HG02763 (cell line): ENCODE data around the gene WRNIP1.
"Not testable (repeated sequence)": the region's sequence is repeated elsewhere in the genome, so short reads cannot be mapped to it uniquely, and the experiment has no call there.

Source experiments
- ATAC-seq: cut with Tn5 transposase; IDR thresholded peaks from one replicate; pipeline ENCODE4 v1.9.1; 2021; ENCODE audit warnings: mild to moderate bottlenecking, moderate library complexity; ENCODE audit not compliant: unreplicated experiment

The WRNIP1 gene

GRCh38 chr6:2782825-2783187 is 17.6 kb downstream of the WRNIP1 start:
- no peak for ATAC-seq

- no peak for ATAC-seq
Measured at GRCh38 chr6:2783188-2783963, 18.2 kb downstream of the WRNIP1 start.

DNA sequence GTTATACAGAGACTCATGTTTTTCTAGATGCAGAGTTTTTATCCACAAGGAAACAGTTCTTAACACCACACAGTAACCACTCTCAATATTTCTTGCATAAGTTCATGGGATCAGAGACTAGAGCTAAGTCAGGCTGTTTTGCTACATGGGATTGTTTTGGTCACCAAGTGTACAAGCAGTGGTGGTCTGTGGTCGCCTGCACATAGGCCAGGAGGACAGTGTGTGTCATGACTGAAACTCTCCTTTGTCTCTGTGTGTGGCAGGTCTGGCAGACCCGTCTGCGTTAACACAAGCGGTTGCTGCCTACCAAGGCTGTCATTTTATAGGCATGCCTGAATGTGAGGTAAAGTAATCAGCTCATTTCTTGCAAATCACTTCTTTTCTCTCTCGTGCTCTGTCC is 18.9 kb downstream of the WRNIP1 start:
- ATAC-seq = no peak

DNA sequence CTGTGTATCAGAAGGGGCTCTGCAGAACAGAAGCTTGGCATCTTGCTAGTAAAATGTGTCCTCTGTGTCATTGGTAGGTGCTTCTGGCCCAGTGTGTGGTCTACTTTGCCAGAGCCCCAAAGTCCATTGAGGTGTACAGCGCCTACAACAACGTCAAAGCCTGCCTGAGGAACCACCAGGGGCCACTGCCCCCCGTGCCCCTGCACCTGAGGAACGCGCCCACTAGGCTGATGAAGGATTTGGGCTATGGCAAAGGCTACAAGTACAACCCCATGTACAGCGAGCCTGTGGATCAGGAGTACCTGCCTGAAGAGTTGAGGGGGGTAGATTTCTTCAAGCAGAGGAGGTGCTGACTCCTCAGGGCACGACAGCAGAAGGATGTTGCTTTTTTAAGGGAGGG is 19.7 kb downstream of the WRNIP1 start:
- no peak for ATAC-seq

- no peak for ATAC-seq
Measured at GRCh38 chr6:2786269-2786668, 21.1 kb downstream of the WRNIP1 start.

- no peak for ATAC-seq
Measured at GRCh38 chr6:2790588-2791449, 25.6 kb downstream of the WRNIP1 start.

GRCh38 chr6:2791450-2791974 is 26.3 kb downstream of the WRNIP1 start:
- ATAC-seq = no peak

DNA sequence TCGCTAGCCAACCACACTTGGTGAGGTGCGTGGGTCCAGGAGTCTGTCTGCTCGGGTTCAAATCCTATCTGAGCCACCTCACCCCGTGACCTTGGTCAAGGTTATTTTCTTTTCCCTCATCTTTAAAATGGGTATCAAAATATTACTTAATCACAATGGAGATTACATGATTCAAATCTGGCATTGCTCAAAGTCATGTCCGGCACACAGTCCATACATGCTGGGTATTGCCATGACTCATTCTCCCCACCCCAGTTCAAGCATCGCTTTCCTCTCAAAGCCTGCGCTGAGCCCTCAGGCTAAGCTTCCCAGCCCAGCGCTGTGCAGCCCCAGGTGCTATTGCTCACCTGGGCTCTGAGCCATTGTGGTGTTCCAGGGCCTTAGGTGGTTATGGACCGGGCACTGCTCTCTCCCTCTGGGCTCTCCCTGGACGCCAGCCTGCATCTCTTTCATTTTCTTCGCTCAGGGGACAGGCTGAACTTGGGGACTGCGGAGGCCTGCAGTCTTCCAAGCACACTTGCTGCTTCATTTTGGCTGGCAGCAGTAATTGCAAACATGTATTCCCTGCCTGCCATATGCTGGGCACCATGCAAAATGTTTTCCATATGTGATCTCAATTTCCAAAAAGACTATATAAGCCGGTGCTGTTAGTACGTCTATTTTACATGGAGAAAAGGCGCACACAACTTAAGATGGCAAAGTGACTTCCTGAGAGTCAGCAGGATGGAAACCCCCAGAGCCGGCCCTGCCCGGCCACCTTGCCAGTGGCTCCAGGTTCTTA is 27.3 kb downstream of the WRNIP1 start:
- no peak for ATAC-seq

GRCh38 chr6:2793534-2794151 is 28.4 kb downstream of the WRNIP1 start:
- no peak for ATAC-seq

- no peak for ATAC-seq
Measured at GRCh38 chr6:2794171-2794730, 29.1 kb downstream of the WRNIP1 start.

GRCh38 chr6:2795162-2795561 is 30.0 kb downstream of the WRNIP1 start:
- ATAC-seq = no peak

DNA sequence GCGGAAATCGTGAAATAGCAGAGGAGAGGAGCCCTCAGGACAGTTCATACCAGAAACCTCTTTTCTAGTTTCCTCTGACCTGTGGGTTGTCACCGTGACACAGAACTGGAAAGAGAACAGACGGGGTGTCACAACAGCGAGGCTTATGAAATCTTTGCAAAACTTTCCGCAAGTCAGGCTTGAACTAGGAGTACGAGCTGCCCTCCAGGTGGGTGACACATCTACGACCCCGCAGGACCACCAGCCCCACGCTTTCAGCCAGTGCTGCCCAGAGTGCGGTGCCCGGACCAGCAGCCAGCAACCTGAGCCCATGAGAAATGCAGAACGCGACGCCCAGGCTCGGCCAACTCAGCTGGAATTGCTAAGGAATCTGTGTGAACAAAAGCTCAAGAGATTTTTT is 30.8 kb downstream of the WRNIP1 start:
- ATAC-seq = no peak

DNA sequence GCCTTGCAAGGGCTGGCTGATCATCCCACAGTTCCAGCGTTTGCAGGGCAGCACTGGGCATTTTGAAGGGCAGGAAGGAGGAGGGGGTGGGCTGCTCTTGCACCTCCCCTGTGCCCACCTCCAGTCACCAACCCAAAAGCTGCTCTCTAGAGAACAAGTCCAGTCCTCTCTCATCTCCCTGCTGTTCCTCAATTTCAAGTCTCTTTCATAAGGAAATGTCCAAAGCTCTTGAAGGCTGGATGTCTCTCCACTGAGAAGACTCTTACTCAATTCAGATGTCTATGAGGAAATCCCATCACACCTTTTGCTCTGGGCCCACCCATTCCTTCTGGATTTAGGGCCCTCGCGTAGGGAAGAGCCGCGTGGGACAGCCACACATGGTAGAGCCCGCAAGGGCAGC is 31.7 kb downstream of the WRNIP1 start:
- ATAC-seq = no peak

DNA sequence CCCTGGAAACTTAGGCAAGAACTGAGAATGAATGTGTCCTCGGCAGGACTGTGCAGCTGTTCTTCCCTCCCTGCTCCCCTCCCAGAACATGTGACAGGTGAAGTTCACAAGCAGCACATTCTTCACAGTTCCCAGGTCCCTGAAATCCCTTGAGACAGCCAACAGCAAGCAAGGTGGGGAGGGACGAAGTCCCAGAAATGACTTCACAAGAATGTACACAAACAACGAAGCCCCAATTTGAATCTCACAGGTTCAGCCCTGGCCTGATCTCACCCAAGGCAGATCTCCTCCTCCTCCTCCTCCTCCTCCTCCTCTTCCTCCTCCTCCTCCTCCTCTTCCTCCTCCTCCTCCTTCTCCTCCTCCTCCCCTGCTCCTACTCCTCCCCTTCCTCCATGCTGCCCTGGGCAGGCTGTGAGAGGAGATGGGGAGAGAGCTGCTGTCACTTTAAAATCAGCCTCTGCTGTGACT is 32.4 kb downstream of the WRNIP1 start:
- no peak for ATAC-seq

GRCh38 chr6:2798586-2799134 is 33.5 kb downstream of the WRNIP1 start:
- ATAC-seq = no peak

DNA sequence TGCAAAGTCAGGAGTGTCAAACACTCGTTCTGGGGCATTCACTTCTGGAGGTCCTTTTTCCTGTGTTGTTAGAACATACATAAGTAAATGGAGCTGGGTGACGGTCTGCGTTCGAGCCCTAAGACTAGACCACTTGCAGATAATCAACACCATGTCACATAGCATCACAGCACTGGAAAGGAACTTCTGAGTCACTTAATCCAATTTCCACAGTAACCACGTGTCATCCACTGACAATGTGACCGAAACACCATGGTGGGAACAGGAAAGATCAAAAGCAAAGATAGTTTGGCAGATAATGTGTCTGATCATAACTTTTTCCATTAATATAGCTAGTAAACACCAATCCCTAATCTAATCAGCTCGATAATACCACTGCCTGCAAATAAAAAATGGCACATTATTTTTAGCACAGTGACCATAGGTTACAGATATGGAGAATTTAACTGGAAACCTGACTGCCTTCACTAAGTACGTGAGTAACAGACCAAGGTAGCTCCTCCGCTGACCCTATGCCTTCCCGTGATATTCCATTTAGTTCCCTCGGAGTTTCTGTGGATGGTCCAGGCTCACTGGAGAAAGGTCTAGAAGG is 34.8 kb downstream of the WRNIP1 start:
- ATAC-seq = no peak

GRCh38 chr6:2800552-2801316 is 35.5 kb downstream of the WRNIP1 start:
- no peak for ATAC-seq

- ATAC-seq = not testable (repeated sequence)
Measured at GRCh38 chr6:2801687-2802086, 36.5 kb downstream of the WRNIP1 start.

DNA sequence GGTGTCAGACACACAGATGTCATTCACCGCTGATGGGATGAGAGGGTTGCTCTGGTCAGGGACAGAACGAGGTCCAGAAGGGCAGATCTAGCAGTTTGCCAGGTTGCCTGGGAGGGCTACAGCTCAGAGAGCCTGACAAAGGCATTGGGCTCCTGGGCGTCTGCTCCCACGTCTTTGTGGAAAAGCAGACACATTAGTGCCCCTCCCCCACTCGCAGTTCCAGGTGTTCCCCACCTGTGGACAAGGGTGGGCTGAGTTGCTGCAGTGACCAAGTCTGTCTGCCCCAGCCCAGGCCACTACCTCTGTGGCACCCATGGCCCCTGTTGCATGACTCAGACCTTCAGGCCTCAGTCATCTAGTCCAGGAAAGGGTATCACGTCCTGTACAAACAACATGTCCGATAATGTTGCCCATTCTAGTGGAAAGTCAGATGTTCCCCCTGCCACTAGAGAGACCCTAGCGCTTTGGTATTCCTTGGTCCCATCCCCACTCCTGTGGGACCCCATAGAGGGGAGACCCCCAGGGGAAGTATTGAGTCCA is 37.4 kb downstream of the WRNIP1 start:
- ATAC-seq = no peak
